Endothelial cell of umbilical vein (primary cell): ENCODE data around the gene GFOD1. TPM values are rescaled to one million over a fixed set of nuclear protein-coding genes. Genes with fewer than 3 reads are reported as not detected.

ENCODE experiments used
- BruUV-seq: library from RNA; stranded (reverse); fragments of 400-500 nt; replicated peaks from 2 replicates; lab custom pipeline; 2021; lab: Mats Ljungman, UMichigan
- CTCF ChIA-PET: fragments of 300-600, 350-600 bp; sonication (Branson Sonifier 250); formaldehyde crosslinking; loops from one replicate; lab custom pipeline; 2021; ENCODE audit warnings: antibody characterized with exemption, inconsistent platforms; lab: Charles Lee
- POLR2A ChIA-PET: fragments of 300-600, 350-600 bp; sonication (Branson Sonifier 250); formaldehyde crosslinking; loops from one replicate; lab custom pipeline; 2021; ENCODE audit warnings: antibody characterized with exemption, inconsistent platforms; lab: Charles Lee
- DNase-seq: peaks from one replicate; pipeline ENCODE4 v3.0.0-alpha.2; 2011; ENCODE audit warnings: low read depth, low spot score
- FAIRE-seq: peaks from 2 replicates; lab custom pipeline; 2011; peaks lifted over from hg19 to GRCh38; lab: Jason Lieb, UNC
- H2AFZ ChIP-seq: 2 replicates; pipeline ENCODE4 v1.6.0; 2012; ENCODE audit warnings: low read depth, low read length, control low read depth, inconsistent platforms
- H3K27ac ChIP-seq: 2 replicates; pipeline ENCODE4 v1.5.1; 2011; ENCODE audit warnings: low read depth, mild to moderate bottlenecking, control low read depth, low read length, moderate library complexity; ENCODE audit not compliant: insufficient read depth
- H3K27me3 ChIP-seq, 2 experiments: 2 replicates each; pipeline versions ENCODE4 v1.6.0 to v1.6.1; 2011; ENCODE audit warnings: low read length in 2 of 2, mixed read lengths in 1 of 2; ENCODE audit not compliant: control insufficient read depth in 2 of 2, insufficient read depth in 2 of 2
- H3K36me3 ChIP-seq, 2 experiments: 2 replicates in 1 of 2; 3 replicates in 1 of 2; pipeline ENCODE4 v1.5.1; 2011; ENCODE audit warnings: low read length in 2 of 2, mild to moderate bottlenecking in 1 of 2, moderate library complexity in 1 of 2; ENCODE audit not compliant: control insufficient read depth in 2 of 2, insufficient read depth in 2 of 2; ENCODE audit errors: extremely low read depth in 1 of 2
- H3K4me1 ChIP-seq: 3 replicates; pipeline ENCODE4 v1.5.1; 2011; ENCODE audit warnings: mild to moderate bottlenecking, low read length; ENCODE audit not compliant: control insufficient read depth, insufficient read depth; ENCODE audit errors: extremely low read depth
- H3K4me2 ChIP-seq: 2 replicates; pipeline ENCODE4 v1.6.1; 2011; ENCODE audit warnings: low read length, control low read depth, mixed read lengths; ENCODE audit not compliant: insufficient read depth
- H3K4me3 ChIP-seq, 3 experiments: fragments of 200-600 bp in 1 of 3; sonication (generic), shearing (Covaris generic) in 1 of 3; replicated peaks in 1 of 3; 2 replicates each; pipeline ENCODE4 v1.5.1; 2011 to 2016; ENCODE audit warnings: control low read depth in 3 of 3, low read length in 3 of 3, mild to moderate bottlenecking in 2 of 3, inconsistent platforms in 1 of 3, low read depth in 1 of 3, moderate library complexity in 1 of 3; ENCODE audit not compliant: insufficient read depth in 1 of 3
- H3K79me2 ChIP-seq: 2 replicates; pipeline ENCODE4 v1.6.0; 2012; ENCODE audit warnings: low read length, inconsistent platforms; ENCODE audit not compliant: control insufficient read depth, insufficient read depth
- H3K9ac ChIP-seq: replicated peaks from 2 replicates; pipeline ENCODE3; 2011; ENCODE audit warnings: low read length, control low read depth; ENCODE audit not compliant: insufficient read depth; ENCODE audit errors: extremely low read depth
- H3K9me1 ChIP-seq: replicated peaks from 3 replicates; pipeline ENCODE4 v1.6.0; 2011; ENCODE audit warnings: mild to moderate bottlenecking, low read length; ENCODE audit not compliant: control insufficient read depth, insufficient read depth; ENCODE audit errors: extremely low read depth
- H3K9me3 ChIP-seq: replicated peaks from 2 replicates; pipeline ENCODE4 v1.5.1; 2012; ENCODE audit warnings: low read length, inconsistent platforms; ENCODE audit not compliant: control insufficient read depth, insufficient read depth
- H4K20me1 ChIP-seq: replicated peaks from 2 replicates; pipeline ENCODE3; 2011; ENCODE audit warnings: mild to moderate bottlenecking, low read length; ENCODE audit not compliant: control insufficient read depth, insufficient read depth; ENCODE audit errors: extremely low read depth
- EZH2 ChIP-seq: IDR thresholded peaks from 2 replicates; pipeline ENCODE4 v1.6.1; 2012; ENCODE audit warnings: borderline replicate concordance, low read depth, mild to moderate bottlenecking, moderate library complexity, low read length, inconsistent platforms; ENCODE audit not compliant: severe bottlenecking
- FOS ChIP-seq: IDR thresholded peaks from 2 replicates; pipeline ENCODE4 v1.6.1; 2011; ENCODE audit warnings: mild to moderate bottlenecking, low read length, moderate library complexity, borderline replicate concordance; ENCODE audit not compliant: insufficient read depth
- GATA2 ChIP-seq: IDR thresholded peaks from 2 replicates; pipeline ENCODE4 v1.7.0; 2011; ENCODE audit warnings: low read depth, mild to moderate bottlenecking, moderate library complexity, mixed read lengths, low read length; ENCODE audit not compliant: insufficient read length, insufficient read depth
- JUN ChIP-seq: IDR thresholded peaks from 2 replicates; pipeline ENCODE4 v1.6.1; 2011; ENCODE audit warnings: borderline replicate concordance, low read depth; ENCODE audit not compliant: insufficient read length, insufficient read depth
- MYC ChIP-seq: IDR thresholded peaks from one replicate; pipeline ENCODE4 v1.6.1; 2011; ENCODE audit warnings: mild to moderate bottlenecking, low read depth, low read length
- POLR2A ChIP-seq: IDR thresholded peaks from 2 replicates; pipeline ENCODE4 v1.6.1; 2012; ENCODE audit warnings: low read depth, mild to moderate bottlenecking, control low read depth, low read length
- POLR2AphosphoS5 ChIP-seq: IDR thresholded peaks from 2 replicates; pipeline ENCODE4 v1.6.1; 2012; ENCODE audit warnings: low read depth, mild to moderate bottlenecking, control low read depth, low read length, moderate library complexity; ENCODE audit not compliant: insufficient read depth
- dilution Hi-C: fragments of 300-500 bp; cut with MboI; formaldehyde crosslinking; loops from one replicate; pipeline ENCODE4 v1.15.0; 2019; ENCODE audit warnings: low sequenced_read_pairs; ENCODE audit not compliant: extremely low pct_ligation_motif_present
- intact Hi-C: fragments of 100-400 bp; cut with micrococcal nuclease; formaldehyde crosslinking; loops from one replicate; pipeline ENCODE4 v1.10.0; 2022
- polyA plus RNA-seq, 4 experiments: library from polyadenylated mRNA; depleted of rRNA in 3 of 4; stranded (reverse) in 3 of 4; unstranded in 1 of 4; fragments of >200 nt; gene quantifications; 2 replicates each; pipeline versions ENCODE4 v1.2.1 to v1.2.3, GENCODE V29; 2011 to 2012; ENCODE audit warnings: missing spikeins in 1 of 4
- total RNA-seq: library from RNA; stranded (reverse); gene quantifications from 2 replicates; pipeline ENCODE4 v1.2.3, GENCODE V29; 2021
- TF ChIP-seq, protein P1 (sequence below), 2 donors: IDR thresholded peaks; 1 replicate in 1 of 2; 2 replicates in 1 of 2; pipeline ENCODE4 v1.5.1; 2011; ENCODE audit warnings: low read length in 2 of 2, mild to moderate bottlenecking in 2 of 2, moderate library complexity in 2 of 2, control low read depth in 1 of 2, inconsistent platforms in 1 of 2, low read depth in 1 of 2; ENCODE audit not compliant: insufficient read depth in 1 of 2; ENCODE audit errors: extremely low read depth in 1 of 2
- TF ChIP-seq, protein P2 (sequence below): IDR thresholded peaks from 2 replicates; pipeline ENCODE4 v1.6.1; 2011; ENCODE audit not compliant: insufficient read depth, insufficient read length

The GFOD1 gene
- total and polyA plus RNA-seq, 2 donors (not counting 3 experiments of a cell fraction or from before 2014, with no cell fraction given), result 12.1 to 24.1 TPM

DNA sequence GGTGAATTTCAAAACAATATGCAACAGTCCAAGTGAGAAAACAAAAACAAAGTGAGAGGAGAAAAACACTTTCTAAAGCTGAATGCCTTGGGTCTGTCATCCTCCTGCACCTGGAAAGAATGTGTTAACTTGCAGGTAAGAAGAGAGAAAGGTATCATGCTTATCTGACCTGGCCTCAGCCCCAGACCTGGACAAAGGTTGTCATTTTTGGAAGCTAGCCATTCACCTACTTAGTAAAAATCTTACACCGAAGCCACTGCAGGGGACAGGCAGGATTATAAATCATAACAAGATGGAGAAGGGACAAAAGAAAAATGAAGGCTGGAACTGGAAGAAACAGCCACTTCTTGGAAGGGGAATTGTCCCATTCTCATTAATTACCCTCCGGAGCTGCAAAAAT is 69.4 kb downstream of the GFOD1 start:
- CTCF ChIA-PET, result interaction anchor here (1.3 kb wide), 1 partner anchor 120 kb away, joined by 5 read pairs; no protein-coding TSS in a partner anchor

More for the DNA sequence above, 69.4 kb downstream of the GFOD1 start:
- H3K36me3 ChIP-seq, result no peaks in the 10 kb centered on the region
- no peaks in the 10 kb centered on the region for H3K79me2 ChIP-seq
- DNase-seq, result no peak
- no peaks in the 10 kb centered on the region for H3K27me3 ChIP-seq
- H3K9me3 ChIP-seq, result no peaks in the 10 kb centered on the region
- no peak overlapping the region for H2AFZ ChIP-seq
- H3K4me2 ChIP-seq, result no peak overlapping the region
- H3K4me3 ChIP-seq, result no peak overlapping the region
- FAIRE-seq, result no peak
- POLR2A ChIA-PET, result interaction anchor here (1.1 kb wide), 1 partner anchor 22 kb away, joined by 3 read pairs; no protein-coding TSS in a partner anchor
- TF ChIP-seq EZH2 (no peak), MYC (no peak), FOS (no peak), GATA2 (no peak), POLR2AphosphoS5 (no peak), JUN (no peak), POLR2A (no peak)
- TF ChIP-seq, protein P1, sequence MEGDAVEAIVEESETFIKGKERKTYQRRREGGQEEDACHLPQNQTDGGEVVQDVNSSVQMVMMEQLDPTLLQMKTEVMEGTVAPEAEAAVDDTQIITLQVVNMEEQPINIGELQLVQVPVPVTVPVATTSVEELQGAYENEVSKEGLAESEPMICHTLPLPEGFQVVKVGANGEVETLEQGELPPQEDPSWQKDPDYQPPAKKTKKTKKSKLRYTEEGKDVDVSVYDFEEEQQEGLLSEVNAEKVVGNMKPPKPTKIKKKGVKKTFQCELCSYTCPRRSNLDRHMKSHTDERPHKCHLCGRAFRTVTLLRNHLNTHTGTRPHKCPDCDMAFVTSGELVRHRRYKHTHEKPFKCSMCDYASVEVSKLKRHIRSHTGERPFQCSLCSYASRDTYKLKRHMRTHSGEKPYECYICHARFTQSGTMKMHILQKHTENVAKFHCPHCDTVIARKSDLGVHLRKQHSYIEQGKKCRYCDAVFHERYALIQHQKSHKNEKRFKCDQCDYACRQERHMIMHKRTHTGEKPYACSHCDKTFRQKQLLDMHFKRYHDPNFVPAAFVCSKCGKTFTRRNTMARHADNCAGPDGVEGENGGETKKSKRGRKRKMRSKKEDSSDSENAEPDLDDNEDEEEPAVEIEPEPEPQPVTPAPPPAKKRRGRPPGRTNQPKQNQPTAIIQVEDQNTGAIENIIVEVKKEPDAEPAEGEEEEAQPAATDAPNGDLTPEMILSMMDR (IDR thresholded peaks at IDR 0.05; ENCODE audit: extremely low read depth in 1 of 2, insufficient read depth in 1 of 2, low read depth in 1 of 2, low read length in 2 of 2), result no peak
- TF ChIP-seq, protein P2, sequence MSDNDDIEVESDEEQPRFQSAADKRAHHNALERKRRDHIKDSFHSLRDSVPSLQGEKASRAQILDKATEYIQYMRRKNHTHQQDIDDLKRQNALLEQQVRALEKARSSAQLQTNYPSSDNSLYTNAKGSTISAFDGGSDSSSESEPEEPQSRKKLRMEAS, result no peak
- intact Hi-C loops, result loop anchor here (1.0 kb wide), 1 partner anchor 23 kb away; no protein-coding TSS in a partner anchor
- dilution Hi-C loops, result no loop called here
- no peaks in the 10 kb centered on the region for H4K20me1 ChIP-seq
- no peak overlapping the region for H3K27ac ChIP-seq
- no peak overlapping the region for H3K9ac ChIP-seq
- no TSS peak for BruUV-seq
- H3K4me1 ChIP-seq, result peaks cover 37% of the 10 kb centered on the region
- H3K9me1 ChIP-seq, result no peaks in the 10 kb centered on the region
